Activated CD4-positive, alpha-beta T cell treated with anti-CD3 and anti-CD28 coated beads, Interleukin-2, amount 50 U/mL, for 48 hours (primary cell): ENCODE data around the gene CHRNA4.
"Not testable (repeated sequence)": the region's sequence is repeated elsewhere in the genome, so short reads cannot be mapped to it uniquely, and the experiment has no call there.

Experiments used
- DNase-seq, 2 experiments: peaks; one replicate each; pipeline ENCODE4 v3.0.0-alpha.2; 2020

Gene CHRNA4

DNA sequence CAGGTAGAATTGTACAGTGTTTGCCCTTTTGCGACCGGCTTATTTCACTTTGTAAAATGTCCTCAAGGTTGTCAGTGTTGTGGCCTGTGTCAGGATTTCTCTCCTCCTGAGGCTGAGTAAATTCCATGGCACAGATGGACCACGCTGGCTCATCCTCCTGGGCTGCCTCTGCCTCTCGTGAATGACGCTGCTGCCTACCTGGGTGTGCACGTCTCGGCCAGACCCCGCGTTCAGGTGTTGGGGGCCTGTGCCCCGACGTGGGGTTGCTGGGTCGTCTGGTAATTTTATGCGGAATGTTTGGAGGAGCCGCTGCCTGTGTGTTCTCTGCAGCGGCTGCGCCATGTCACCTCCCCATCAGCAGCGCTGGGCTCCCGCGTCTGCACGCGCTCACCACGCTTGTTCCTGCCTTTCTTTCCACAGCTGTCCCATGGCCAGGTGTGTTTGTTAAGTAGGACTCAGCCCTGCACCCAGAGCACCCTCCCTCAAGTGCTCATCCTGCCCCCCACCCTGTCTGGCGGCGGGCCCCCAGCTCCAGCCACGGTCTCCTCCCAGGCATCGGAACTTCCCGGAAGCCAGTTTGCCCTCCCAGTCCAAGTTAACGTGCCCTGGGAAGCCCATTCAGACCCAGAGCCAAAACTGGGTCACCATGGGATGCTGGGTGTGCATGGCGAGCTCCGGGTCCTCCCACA lies 36.1 kb upstream of the CHRNA4 start:
- DNase-seq = no peak

DNA sequence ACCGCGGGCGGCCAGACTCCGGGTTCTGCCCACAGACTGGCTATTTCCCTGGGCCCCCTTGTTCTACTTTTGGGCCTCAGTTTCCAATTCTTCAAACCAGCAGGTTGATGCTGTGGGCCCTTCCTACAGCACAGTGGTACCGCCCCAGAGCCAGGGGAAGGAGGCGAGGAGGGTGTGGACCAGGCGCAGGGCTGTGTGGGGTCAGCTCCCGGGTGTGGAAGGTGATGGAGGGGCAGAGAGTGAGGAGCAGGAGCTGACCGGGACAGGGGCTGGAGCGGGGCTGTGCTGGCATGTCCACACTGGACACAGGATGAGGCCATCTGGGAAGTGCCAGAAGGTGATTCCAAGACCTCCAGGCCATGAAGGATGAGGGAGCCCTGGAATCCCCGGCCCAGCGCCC lies 35.2 kb upstream of the CHRNA4 start:
- DNase-seq = no peak

DNA sequence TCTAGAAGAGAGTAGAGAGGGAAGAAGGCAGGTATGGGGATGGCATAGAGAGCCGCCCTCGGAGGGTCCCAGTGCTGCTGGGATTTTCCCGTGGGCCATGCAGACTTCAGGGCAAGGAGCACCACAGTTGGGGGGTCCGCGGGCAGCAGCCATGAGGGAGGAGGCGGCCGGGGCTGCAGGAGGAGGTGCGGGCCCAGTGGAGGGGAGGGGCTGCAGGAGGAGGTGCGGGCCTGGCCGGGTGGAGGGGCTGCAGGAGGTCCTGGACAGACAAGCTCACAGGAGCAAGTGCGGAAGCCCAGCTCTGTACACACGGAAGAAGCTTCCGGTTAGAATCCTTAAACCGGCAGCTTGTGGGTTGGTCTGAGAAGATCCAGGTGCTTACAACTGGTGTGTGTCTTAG lies 34.6 kb upstream of the CHRNA4 start:
- DNase-seq = no peak

- no peak for DNase-seq
Observed at GRCh38 chr20:63394920-63395455, 33.8 kb upstream of the CHRNA4 start.

- DNase-seq = no peak
Observed at GRCh38 chr20:63394069-63394919, 33.1 kb upstream of the CHRNA4 start.

GRCh38 chr20:63393566-63393965 lies 32.4 kb upstream of the CHRNA4 start:
- no peak for DNase-seq

- no peak for DNase-seq
Observed at GRCh38 chr20:63392465-63393365, 31.6 kb upstream of the CHRNA4 start.

DNA sequence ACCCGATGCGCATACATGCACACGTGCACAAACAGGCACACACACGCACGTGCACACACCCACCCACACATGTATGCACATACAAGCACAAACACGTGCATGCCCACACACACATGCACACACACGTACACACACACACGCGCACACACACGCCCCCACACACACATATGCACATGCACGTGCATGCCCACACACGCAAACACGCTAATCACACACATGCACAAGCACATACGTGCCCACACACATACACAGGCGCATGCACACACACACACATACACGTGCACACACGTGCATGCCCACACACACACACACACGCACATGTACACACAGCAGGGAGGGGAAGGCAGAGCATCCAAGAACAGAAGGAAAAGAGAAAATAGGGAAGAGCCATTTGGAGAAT lies 26.8 kb upstream of the CHRNA4 start:
- no peak for DNase-seq

DNA sequence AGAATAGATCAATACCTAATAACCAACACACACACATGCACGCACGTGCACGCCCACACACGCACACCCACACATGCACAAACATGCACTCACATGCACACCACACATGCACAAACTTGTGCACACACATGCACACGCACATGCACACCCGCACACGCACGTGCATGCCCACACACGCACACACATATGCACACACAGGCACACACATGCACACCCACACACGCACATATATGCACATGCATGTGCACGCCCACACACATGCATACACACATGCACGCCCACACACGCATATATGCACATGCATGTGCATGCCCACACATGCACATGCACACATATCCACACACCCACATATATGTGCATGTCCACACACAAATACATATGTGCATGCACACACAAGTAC lies 26.2 kb upstream of the CHRNA4 start:
- no peak for DNase-seq

DNA sequence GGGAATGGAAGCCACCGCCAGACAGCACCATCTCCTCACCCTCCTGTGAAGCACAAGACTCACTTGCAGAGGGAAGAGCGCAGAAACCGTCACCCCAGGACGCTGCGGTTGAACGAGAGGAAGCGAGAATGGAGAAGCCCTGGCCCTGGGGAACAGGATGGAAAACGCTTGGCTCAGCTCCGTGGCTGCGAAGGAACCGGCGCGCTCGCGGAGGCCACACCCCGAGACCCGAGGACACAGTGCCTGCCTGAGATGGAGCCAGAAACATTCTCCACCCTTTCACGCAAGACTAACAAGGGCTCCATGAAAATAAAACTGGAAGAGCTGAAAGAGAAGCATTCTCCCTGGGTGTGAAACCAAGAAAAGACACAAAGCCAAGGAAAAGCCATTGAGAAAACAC lies 25.3 kb upstream of the CHRNA4 start:
- DNase-seq = no peak

- no peak for DNase-seq
Observed at GRCh38 chr20:63385819-63386218, 24.7 kb upstream of the CHRNA4 start.

GRCh38 chr20:63384336-63384735 lies 23.2 kb upstream of the CHRNA4 start:
- DNase-seq = no peak

- DNase-seq = no peak
Observed at GRCh38 chr20:63383556-63383955, 22.4 kb upstream of the CHRNA4 start.

GRCh38 chr20:63382551-63383300 lies 21.6 kb upstream of the CHRNA4 start:
- DNase-seq = no peak

- peak; percentile 29 to 37 for DNase-seq
Observed at GRCh38 chr20:63381781-63382431, 20.8 kb upstream of the CHRNA4 start.

DNA sequence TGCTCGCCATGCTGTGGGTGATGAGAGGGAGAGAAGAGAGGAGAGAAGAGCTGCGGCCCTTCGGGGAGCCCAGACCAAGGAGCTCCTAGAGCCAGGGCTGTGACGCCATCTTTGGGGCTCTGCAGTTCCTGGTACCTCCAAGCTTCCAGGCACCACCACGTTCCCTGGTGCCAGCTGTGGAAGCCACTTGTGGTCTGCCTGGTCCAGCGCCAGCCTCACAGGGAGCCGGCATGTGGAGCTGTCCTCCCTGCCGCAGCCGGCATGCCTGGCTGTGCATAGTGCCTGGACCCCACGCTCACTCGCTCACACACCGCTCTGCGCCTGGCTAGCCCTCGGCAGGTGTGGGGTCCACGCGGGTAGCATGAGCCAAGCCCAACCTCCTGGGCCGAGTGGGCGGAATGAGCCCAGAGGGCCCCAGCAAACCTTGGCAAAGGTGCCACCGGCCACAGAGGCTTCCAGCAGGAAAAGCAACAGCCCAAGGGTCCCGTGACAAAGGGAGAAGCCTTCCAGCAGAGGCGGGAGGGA lies 19.3 kb upstream of the CHRNA4 start:
- no peak for DNase-seq

- not testable (repeated sequence) for DNase-seq
Observed at GRCh38 chr20:63379872-63380271, 18.7 kb upstream of the CHRNA4 start.

GRCh38 chr20:63379296-63379695 lies 18.1 kb upstream of the CHRNA4 start:
- DNase-seq = no peak

GRCh38 chr20:63378626-63379025 lies 17.5 kb upstream of the CHRNA4 start:
- no peak for DNase-seq

- no peak for DNase-seq
Observed at GRCh38 chr20:63377951-63378381, 16.8 kb upstream of the CHRNA4 start.

- no peak for DNase-seq
Observed at GRCh38 chr20:63377256-63377941, 16.2 kb upstream of the CHRNA4 start.
